Loucy (cell line): ENCODE results near the gene OCSTAMP.

Source experiments
- CTCF ChIP-seq: fragments of 200-600 bp; sonication (generic); conservative IDR thresholded peaks from 2 replicates; pipeline ENCODE4 v1.5.1; 2014; ENCODE audit warnings: mild to moderate bottlenecking, antibody characterized with exemption, low read length
- EZH2phosphoT487 ChIP-seq: fragments of 200-600 bp; IDR thresholded peaks from 2 replicates; pipeline ENCODE4 v1.6.1; 2018; ENCODE audit warnings: antibody characterized with exemption, mild to moderate bottlenecking, moderate library complexity, borderline replicate concordance

GRCh38 chr20:46507760-46508407 is 42.6 kb downstream of the OCSTAMP start:
- TF ChIP-seq CTCF (no peak), EZH2phosphoT487 (no peak)
